NCI-H128 (cell line): ENCODE measurements around the gene ATM.
"Not testable (repeated sequence)": the region's sequence is repeated elsewhere in the genome, so short reads cannot be mapped to it uniquely, and the experiment has no call there.

Source experiments
- DNase-seq: peaks from one replicate; lab custom pipeline; 2025; ENCODE audit not compliant: unreplicated experiment; lab: John Stamatoyannopoulos, UW

The ATM gene

DNA sequence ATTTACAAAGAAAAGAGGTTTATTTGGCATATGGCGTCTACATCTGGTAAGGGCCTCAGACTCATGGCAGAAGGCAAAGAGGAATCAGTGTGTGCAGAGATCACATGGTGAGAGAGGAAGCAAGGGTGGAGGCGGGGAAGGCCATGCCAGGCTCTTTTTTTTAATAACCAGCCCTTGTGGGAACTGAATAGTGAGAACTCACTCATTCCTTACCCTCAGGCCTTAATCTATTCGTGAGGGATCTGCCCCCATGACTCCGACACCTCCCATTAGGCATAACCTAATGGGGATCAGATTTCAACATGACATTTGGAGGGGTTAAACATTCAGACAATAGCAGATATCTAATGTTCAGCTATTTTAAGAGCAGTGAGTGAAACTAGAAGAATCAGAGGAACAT is 55.7 kb downstream of the ATM start:
- DNase-seq, result no peak

DNA sequence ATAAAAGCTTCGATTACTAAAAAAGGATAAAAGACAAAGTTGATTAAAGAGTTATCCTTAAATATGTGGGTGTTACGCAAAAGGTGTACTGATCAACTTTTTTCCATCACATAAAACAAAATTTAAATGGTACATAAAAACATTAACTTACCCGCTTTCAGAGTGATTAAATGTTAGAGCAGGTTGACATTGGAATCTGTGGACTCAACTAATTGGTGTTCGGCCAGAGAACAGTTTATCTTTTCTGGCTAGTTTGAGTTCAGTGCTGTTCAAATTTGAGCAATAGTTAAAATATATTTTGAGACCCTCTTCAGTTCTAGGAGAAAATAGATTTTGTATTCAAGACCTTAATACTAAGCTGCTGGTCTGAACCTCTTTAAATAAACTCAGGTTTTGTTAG is 56.1 kb downstream of the ATM start:
- no peak for DNase-seq

DNA sequence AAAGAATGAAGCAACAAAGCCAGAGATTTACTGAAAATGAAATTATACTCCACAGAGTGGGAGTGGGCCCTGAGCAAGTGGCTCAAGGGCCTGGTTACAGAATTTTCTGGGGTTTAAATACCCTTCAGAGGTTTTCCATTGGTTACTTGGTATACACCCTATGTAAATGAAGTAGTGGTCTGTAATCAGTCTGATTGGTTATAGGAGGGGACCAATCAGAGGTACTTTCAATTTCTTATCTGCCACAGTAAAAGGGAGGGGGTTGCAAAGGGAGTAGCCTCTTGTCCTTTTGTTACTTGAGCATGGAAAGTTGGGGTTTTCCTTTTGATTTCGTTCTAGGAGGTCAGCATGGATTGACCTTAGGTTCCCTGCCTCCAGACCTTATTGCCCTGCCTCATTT is 63.5 kb downstream of the ATM start:
- no peak for DNase-seq

DNA sequence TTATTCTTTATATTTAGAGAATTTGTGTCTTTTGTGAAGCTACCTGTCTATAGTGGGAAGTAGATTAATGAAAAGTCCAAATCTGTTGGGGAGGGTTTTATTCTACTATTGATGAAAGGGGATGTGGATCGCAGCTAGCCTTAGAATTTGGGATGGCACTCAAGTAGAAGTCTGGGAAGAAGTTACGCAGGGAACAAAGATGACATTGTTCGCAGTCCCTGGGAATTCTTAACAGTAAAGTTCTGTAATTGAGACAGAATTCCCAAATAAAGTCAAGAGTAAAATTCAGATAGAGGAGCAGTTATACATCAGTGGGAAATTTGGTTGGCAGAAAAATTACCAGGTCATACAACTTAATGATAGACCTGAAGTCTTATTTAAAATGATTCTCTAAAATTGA is 64.1 kb downstream of the ATM start:
- DNase-seq, result no peak

DNA sequence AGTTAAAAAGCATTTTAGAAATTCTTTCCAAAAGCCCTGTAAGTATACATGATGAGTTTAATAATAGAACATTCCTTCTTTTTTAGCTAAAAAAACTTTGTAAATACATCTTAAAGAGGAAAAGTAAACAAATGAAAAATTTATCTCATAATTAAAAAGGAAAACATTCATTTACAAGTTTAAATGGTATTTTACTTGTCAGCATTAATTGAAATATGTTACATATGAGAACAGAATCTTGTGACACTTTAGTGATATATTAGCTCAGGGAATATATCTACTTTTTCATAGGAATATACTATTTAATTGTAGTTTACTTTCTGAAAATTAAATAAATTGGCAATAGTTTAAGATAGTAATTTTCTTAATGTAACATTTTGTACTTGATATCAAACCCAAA is 66.2 kb downstream of the ATM start:
- DNase-seq, result not testable (repeated sequence)

DNA sequence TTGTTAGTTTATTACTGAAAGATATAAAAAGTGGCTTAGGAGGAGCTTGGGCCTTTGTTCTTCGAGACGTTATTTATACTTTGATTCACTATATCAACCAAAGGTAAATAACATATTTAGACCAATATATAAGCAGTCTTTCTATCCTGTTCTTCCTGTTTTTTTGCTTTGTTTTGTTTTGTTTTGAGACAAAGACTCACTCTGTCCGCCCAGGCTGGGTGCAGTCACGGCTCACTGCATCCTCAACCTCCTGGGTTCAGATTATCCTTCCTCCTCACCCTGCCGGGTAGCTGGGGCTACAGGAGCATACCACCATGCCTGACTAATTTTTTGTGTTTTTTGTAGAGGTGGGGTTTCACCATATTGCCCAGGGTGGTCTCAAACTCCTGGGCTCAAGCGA is 66.8 kb downstream of the ATM start:
- no peak for DNase-seq

DNA sequence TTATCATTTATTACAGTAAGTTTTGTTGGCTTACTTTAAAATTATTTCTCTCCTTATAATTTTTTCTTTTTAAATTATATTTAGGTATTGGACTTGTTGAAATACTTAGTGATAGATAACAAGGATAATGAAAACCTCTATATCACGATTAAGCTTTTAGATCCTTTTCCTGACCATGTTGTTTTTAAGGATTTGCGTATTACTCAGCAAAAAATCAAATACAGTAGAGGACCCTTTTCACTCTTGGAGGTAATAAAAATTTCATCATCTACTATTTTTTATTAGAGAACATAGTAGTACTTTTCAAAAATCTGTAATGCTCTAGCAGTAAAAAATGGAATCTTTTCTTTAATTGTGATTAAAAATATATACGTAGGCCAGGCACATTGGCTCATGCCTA is 70.4 kb downstream of the ATM start:
- DNase-seq, result no peak

DNA sequence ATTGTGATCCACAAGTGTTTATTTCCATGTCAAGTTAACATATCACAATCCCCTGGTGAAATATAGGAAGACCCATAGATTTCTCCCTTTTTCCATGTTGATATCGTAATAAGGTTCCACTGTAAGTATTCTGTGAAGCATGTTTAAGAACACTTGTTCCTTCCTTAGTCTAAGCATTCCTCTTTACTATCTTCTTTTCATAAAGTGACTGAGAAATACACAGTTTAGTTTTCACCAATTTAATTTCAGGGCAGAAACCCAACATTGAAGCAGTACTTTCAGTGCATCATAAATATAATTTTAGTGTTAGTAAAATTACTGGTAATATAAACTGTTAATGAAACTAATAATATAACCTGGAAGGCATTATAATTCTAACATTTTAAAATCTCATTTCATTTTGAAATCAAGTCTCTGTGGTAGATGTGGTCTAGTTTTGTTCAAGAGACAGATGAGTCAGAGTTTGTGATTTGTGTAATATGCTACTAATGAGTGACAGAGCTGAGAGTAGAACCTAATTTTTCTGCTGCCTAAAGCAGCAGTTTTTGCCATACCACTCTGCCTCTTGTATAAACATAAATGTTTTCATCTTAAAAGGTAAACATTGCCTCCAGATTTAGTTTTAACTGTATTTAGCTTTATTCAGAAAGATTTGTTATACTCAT is 79.4 kb downstream of the ATM start:
- no peak for DNase-seq

DNA sequence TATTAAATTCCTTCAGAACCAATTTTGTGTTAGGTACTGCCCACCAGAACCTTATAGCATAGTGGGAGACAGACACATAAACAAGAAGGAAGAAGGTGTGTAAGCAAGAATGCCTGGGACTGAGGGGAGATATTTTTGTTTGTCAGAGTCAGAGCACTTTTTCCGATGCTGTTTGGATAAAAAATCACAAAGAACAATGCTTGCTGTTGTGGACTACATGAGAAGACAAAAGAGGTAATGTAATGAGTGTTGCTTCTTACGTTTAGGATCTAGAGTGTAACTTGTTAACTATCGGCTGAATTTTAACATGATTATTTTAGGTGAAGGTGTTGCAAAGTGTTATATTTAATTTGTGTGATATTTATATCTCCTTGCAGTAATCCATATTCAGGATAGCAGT is 84.9 kb downstream of the ATM start:
- DNase-seq, result no peak

DNA sequence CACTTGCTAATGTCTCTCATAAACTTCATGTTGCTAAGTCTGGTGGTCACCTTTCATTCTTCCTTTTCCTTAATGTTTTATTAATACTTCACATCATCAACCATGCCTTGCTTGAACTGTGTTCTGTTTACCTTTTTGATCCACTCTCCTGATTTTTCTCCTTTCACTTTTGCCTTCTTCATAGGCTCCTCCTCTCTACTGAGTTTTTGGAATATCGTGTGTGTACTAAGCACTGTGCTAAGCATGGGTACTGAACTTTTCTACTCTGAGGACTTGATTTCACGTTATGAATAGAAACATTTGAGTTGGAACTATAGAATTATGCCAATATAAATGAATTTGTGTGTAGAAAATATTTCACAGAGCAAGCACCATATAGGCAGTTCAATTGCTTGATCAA is 90.6 kb downstream of the ATM start:
- no peak for DNase-seq

DNA sequence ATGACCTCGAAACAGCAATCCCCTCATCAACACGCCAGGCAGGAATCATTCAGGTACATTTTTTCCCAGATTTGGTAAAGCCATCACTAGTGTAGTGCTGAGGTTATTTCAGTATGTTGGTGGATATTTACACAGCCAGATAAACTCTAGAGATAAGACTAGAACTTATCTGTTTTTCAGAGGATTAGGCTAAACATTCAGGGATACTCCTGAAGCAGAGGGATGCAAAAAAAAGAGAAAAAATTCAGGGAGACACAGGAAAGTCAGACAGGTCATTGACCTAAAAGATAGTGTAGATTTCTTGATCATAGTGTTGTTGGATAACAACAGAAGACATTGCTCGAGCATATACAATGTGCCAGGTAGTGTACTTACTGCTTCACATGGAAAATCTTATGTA is 93.2 kb downstream of the ATM start:
- DNase-seq, result no peak

DNA sequence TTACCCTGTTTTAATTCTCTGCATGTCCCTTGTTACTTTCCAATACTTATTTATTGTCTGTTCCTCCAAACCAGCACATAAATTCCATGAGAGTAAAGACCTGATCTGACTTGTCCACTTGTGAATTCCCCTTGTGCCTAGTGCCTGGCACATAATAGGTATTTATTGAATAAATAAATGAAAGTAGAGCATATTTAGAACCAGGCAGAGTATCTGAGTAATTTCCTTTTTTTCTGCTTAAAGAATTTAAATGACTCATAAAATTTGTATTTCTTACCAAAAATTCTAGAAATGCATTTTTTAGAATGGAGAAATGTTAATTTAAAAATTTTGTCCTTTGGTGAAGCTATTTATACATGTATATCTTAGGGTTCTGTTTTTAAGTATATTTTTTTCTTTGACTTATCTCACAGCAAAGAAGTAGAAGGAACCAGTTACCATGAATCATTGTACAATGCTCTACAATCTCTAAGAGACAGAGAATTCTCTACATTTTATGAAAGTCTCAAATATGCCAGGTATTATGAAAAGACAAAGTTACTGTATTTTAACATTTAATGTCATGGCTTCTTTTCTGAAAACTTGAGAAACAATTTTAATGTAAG is 96.8 kb downstream of the ATM start:
- no peak for DNase-seq

DNA sequence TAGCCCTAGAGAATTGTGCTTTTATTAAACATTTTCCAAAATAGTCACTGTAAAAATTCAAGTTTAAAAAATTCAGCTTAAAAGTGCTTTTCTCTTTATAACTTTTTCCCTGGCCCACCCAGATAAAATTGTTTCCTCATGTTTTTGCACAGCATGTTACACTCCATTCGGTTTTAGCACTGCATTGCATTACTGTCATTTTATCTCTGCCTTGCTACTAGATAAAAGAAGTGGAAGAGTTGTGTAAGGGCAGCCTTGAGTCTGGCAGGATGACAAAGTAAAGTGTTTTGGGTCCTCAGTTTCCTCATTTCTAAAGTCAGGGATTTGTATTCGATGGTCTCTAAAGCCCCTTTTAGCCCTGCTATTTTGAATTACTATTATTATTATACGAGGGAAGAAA is 99.8 kb downstream of the ATM start:
- no peak for DNase-seq

DNA sequence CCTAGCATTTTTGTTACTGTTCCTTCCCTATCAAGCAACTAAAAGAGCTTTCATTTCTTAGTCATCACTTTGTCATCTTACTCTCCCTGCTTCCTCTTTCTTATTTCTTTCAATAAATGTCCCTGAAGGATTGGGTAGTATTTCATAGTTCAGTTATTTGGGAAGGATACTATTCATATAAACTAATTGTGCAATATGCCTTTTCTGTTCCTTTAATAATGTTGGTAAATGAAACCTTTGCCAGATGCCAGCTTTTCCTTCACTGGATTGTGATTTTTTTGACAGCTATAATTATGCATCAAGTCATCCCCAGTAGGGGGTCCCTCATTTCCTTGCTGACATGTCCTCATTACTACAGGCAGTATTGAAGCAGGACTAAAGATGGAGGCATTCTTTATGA is 101.7 kb downstream of the ATM start:
- no peak for DNase-seq

DNA sequence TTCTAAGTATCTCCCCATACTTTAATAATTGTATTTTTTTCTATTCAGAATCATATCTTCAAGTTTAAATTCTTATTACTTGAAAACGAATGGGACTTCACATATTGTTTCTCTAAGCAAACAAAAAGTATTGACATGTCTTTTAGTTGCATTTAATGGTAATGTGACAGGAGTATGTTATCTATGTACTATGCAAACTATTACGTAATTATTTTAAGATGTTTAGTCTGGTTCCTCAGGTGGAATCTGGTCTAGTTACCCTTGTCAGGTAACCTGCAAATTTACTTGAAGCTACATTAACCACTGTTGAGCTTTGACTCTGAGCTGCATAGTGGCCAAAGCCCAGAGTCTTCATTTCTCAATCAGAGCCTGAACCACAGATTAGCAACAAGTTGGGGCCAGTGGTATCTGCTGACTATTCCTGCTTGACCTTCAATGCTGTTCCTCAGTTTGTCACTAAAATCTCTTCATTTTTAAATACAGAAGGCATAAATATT is 110.6 kb downstream of the ATM start:
- no peak for DNase-seq

DNA sequence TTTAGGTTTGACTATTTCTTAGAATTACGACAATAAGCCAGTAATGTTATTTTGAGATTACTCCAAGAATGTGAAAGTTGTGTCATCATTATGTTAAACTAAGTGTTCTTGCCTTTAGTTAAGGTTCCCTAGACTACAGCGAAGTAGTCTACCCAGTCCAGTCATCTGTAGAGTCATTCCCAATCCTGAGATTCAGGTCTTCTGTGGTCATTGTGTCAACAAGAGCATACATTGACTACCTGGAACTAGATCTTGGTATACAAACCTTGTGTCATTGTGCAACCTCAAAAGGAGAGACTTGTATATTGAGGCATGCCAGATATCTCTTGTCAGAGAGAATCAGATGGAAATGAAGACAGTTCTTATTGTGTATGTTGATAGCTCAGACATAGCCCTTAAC is 115.9 kb downstream of the ATM start:
- no peak for DNase-seq

DNA sequence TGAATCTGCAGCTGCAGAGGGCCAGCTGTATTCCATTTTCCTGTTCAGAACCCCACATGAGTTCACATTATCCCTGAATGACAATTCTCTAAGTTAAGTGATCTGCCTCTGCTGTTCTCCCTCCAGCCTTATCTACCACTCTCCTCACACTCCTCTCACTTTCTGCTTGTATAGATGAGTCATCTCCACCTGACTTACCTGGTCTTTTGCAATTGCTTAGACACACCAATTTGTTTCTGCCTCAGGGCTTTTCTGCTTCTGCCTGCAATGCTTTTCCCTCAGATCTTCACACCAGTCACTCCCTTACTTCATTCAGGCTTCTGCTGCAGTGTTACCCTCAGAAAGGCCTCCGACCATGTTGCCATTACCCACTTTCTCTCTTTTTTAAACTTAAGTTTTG is 118.1 kb downstream of the ATM start:
- no peak for DNase-seq

DNA sequence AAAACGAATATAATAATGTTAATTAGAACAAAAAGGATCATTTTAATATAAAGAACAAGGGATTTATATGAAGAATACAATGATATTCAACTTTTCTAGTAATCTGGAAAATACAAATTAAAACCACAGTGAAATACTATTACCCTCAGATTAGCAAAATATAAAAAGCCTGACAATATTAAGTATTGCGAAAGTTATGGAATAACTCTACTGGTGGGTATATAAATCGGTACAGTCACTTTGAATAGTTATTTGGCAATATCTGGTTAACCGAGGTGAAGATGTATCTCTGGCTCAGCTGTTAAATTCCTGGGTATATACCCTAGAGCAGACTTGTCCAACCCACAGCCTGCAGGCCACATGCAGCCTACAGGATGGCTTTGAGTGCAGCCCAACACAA is 118.8 kb downstream of the ATM start:
- DNase-seq, result no peak

DNA sequence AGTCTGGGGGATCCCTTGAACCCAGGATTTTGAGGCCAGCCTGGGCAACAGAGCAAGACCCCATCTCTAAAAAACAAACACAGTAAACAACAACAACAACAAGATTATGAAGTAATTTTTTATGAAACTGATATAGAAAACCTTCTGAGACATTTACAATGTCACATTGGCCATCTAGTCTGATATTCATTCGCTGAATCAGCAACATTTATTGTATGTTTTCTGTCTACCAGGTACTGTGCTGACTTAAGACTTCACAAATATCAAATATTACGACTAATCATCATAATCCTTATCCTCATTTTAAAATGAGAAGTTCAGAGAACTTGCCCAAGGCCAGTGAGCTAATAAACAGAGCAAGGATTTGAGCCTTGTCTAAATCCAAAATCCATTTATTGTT is 120.8 kb downstream of the ATM start:
- no peak for DNase-seq

DNA sequence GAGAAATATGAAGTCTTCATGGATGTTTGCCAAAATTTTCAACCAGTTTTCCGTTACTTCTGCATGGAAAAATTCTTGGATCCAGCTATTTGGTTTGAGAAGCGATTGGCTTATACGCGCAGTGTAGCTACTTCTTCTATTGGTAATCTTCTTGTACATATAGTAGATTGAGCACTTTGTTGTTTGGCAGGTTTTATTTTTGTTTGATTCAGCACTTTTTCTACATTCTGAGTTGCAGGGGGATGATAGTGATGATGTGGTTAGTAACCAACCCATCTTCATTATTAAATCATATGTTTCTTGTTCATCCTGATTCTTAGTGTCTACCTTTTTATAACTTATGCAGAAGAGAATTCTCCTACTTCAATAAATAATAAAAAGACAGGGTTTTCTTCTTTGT is 122.9 kb downstream of the ATM start:
- DNase-seq, result no peak

DNA sequence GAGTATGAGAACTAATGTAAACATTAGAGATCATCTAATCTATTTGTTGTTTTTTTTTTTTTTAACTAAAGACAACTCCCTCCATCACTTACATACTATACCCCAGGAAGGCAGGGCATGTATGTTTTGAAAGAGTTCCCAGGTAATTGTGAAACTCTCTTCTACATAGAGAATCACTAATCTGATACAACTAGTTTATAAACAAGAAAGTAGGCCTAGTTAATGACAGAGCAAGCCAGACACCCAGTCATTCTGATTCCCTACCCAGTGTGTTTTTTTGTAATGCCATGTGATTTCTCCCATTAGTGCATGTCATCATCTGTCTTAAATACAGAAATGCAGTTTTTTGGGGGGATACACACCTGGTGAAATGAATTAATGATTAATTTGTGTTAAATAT is 123.6 kb downstream of the ATM start:
- no peak for DNase-seq

DNA sequence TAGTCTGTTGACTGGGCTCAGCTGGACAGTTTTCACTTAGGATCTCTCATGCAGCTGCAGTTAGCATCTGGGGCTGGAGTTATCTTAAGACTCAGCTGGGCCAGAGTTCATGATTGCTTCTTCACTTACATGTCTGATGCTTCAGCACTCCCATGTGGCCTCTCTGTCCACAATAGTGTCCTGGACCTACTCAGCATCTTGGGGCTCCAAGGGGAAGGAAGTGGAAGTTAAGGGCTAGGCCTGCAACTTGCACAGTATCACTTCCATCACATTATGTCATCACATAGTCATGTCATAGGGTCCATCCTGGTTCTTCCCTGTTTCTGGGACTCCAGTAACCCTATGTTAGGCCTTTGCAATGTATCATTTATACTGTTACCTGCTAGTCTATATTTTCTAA is 128.6 kb downstream of the ATM start:
- no peak for DNase-seq

DNA sequence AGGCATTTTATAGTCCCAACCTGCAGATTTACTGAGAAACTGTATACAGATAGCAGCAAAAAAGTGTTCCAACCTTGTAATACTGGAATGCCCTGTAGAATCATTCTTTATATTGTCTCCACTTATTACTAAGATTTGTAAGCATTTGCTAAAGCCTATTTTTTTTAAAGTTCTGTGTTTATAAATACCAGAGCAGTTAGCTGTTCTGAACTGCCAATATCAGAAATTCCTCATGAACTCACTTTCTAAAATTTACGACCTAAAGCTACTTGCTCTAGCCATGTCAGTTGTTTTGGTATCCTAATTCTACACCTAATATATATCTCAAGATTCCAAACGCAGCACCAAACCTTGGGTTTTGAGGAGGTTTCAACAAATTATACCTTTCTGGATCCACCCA is 141.3 kb downstream of the ATM start:
- DNase-seq, result no peak
